Astrocyte (in vitro differentiated cells and primary cell): Measurements from ENCODE around the gene SLC2A8.

ENCODE experiments used
- CTCF ChIP-seq: IDR thresholded peaks from 2 replicates; pipeline ENCODE4 v1.5.1; 2011; ENCODE audit warnings: low read depth, mild to moderate bottlenecking, inconsistent platforms, low read length, moderate library complexity; ENCODE audit not compliant: insufficient read depth
- EZH2 ChIP-seq: IDR thresholded peaks from 2 replicates; pipeline ENCODE4 v1.6.1; 2012; ENCODE audit warnings: mild to moderate bottlenecking, low read length, inconsistent platforms; ENCODE audit not compliant: insufficient read depth

GRCh38 chr9:127403507-127404192, 6.7 kb downstream of the SLC2A8 start:
- TF ChIP-seq CTCF (no peak), EZH2 (no peak)
